NCI-H1417 (cell line): ENCODE data around the gene ICAM3.
"Not testable (repeated sequence)": the region's sequence is repeated elsewhere in the genome, so short reads cannot be mapped to it uniquely, and the experiment has no call there.

ENCODE experiments used
- DNase-seq, 3 experiments: peaks; one replicate each; lab custom pipeline; 2025; lab: John Stamatoyannopoulos, UW

Gene ICAM3

GRCh38 chr19:10344780-10345179, 5.4 kb upstream of the ICAM3 start:
- DNase-seq = no peak

DNA sequence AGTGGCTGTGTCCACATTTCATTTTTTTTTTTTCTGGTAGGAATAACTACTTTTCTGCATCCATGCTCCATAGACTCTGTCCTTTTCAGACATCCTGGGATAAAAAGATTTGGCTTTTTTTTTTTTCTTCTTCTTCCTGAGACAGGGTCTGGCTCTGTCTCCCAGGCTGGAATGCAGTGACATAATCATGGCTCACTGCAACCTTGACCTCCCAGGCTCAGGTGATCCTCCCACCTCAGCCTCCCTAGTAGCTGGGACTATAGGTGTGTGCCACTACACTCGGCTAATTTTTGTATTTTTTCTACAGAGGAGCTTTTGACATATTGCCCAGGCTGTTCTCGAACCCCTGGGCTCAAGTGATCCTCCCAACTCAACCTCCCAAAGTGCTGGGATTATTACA, 4.1 kb upstream of the ICAM3 start:
- no peak for DNase-seq

DNA sequence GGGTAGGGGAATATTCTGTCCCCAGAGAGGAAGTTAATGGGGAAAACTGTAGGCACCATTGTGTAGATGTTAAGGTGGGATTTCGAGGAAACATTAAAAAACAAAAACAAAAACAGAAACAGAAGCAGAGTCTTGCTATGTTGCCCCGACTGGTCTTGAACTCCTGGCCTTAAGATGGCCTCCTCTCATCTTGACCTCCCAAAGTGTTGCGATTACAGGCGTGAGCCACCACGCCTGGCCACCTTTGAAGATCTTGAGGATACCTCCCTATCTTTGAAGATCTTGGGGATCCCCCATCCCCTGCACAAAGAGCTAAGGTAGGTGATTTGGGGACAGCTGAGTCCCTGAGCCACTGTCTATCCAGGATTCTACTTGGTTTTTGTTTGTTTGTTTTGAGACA, 553 bp upstream of the ICAM3 start:
- DNase-seq = no peak

DNA sequence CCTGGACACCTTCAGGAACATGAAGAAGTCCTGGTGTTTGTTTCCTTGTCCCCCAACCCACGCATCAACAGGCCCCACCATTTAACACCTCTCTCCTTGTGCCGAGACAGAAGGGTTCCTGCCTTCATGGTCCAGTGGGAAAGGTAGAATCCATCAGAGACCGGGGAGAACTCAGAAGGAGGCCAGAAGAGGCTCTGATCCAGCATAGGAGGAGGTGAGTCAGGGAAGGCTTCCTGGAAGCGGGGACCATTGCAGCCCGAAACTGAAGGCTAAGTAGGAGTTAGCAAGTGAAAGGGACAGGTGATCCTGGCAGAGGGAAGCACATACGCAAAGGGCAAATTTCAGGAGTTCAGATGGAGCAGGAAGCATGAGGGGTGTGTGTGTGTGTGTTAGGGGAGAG, 484 bp downstream of the ICAM3 start:
- no peak for DNase-seq

GRCh38 chr19:10336725-10337124, 2.7 kb downstream of the ICAM3 start:
- not testable (repeated sequence) for DNase-seq

- DNase-seq = no peak
These were observed 4.0 kb downstream of the ICAM3 start for GRCh38 chr19:10335352-10335985.

GRCh38 chr19:10334588-10335351, 4.7 kb downstream of the ICAM3 start:
- peak; percentile 9 to 59 (median 17) for DNase-seq

- DNase-seq = no peak
These were observed 5.5 kb downstream of the ICAM3 start for GRCh38 chr19:10333758-10334587.

GRCh38 chr19:10332965-10333757, 6.3 kb downstream of the ICAM3 start, which contains the start of gene RAVER1:
Gene RAVER1, minus strand, starts transcription at chr19:10333529. Its CDS starts 22 bp downstream, at chr19:10333507.
- DNase-seq = peak; percentile 89 to 99 (median 99)

DNA sequence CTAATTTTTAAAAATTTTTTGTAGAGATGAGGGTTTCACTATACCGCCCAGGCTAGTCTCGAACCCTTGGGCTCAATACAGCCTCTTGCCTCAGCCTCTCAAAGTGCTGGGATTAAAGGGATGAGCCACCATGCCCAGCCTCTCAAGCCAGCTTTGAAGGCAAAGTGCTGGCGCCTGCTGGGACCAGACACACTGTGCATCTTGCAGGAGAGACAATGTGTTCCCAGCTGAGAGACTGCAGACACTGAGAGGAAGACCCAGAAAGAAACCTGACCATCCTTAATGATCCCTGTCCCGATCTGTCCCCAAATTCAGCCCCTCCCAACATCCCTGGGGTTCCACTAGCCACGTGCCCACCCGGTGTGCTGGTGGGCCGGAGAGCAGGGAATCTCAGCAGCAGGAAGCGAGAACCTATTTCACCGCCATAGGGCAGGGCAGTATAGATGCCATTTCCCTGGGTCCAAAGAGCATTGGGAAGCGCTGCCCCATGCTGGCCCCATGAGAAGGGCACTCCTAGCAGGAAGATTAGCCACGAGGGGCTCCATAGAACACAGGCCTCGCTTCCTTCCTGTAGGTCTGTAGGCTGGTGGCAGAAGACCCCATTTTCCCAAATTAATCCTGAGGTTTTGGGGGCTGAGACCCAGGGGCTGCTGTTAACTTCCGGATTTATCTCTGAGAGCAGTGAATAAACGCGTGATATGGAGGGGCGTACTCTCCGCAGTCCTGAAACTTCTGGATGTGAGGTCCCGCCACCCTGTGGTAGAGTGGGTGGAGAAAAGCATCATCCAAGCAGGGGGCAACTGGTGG, 7.1 kb downstream of the ICAM3 start:
- no peak for DNase-seq

- no peak for DNase-seq
These were observed 9.9 kb downstream of the ICAM3 start for GRCh38 chr19:10329555-10329954.

DNA sequence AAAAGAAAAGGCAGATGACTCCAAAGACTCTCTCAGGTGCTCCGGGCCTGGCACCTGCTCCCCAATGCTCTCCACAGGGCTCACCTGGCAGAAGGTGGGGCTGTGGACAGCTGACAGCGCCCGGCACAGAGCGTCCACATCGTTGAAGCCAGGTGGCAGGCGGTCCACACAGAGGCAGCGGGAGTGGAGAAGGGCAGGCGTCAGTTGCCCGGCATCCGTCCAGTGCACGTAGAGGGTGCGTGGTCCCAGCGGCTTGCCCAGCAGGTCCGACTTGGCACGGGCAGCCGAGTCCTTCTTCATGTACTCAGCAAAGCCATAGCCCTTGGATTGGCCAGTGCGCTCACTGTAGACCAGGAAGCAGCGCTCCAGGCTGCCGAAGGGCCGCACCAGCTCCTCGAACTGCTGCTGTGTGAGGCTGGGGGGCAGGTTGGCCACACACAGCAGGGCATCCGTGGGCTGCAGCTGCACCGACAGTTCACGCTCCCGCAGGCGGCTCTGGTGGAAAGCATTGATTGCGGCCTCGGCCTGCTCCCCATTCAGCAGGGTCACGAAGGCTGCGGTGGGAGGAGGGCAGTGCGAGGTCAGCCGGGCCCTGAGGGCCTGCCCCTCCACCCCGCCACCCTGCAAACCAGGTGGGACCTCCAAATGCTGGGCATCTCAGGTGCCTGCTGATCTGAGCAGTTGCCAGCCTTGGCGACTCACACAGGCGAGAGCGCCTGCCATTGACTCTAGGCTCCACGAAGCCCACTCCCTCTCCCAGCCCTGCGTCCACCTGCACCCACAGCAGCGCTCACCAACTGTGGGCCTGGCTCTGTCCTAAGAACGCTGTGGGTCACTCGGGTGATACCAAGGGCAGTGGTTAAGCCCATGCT, 10.6 kb downstream of the ICAM3 start:
- no peak for DNase-seq

GRCh38 chr19:10327793-10328192, 11.6 kb downstream of the ICAM3 start:
- DNase-seq = no peak

DNA sequence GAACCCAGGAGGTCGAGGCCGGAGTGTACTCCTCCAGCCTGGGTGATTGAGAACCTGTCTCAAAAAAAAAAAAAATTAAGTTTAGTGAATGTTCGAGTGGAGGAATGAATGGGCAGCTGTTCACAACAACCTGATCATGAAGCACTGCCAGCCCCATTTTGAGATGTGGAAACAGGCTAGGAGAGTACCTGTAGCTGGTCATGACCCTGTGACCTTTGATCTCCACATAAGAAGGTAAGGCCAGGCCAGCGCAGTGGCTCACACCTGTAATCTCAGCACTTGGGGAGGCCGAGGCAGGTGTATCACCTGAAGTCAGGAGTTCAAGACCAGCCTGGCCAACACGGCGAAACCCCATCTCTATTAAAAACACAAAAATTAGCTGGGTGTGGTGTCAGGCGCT, 13.7 kb downstream of the ICAM3 start:
- no peak for DNase-seq

GRCh38 chr19:10321874-10322835, 17.3 kb downstream of the ICAM3 start:
- no peak for DNase-seq

GRCh38 chr19:10321417-10321797, 18.0 kb downstream of the ICAM3 start:
- DNase-seq = no peak

- no peak for DNase-seq
These were observed 18.6 kb downstream of the ICAM3 start for GRCh38 chr19:10320602-10321416.
